ENCODE data around the gene FGG. TPM values are rescaled to one million over a fixed set of nuclear protein-coding genes. Genes with fewer than 3 reads are reported as not detected.
A peak's percentile ranks its signal among the peaks of the same experiment; 100 is the strongest.

The FGG gene
- total RNA-seq, 1 experiment from 2014 or later, result not detected

DNA sequence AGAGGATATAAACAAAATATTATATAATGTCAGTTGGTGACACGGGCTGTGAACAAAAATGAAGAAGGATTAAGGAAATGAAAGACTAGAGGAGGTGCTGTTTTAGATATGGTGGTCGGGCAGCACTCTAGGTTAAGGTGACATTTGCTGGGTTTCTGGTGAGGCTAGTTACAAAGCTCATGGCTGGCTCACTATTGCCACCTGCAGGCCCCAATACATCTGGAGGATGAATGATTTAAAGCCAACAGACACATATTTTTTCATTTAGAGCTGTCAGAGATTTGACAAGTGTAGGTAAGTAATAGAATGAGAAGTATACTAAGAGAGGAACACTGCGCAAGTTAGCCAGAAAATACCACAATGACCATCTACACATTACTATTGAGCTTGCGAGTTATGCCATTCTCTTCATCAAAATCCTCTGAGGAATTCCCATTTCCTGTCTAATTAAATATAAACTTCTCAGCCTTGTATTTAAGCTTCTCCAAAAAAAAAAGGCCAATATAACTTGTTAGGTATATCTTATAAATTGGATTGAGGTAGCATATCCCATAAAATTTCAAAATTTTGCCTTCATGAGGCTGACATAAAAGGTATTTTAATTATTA is 6.4 kb upstream of the FGG start:
- no TSS peak for BruUV-seq (replicated peaks)
- TF ChIP-seq, protein P1, sequence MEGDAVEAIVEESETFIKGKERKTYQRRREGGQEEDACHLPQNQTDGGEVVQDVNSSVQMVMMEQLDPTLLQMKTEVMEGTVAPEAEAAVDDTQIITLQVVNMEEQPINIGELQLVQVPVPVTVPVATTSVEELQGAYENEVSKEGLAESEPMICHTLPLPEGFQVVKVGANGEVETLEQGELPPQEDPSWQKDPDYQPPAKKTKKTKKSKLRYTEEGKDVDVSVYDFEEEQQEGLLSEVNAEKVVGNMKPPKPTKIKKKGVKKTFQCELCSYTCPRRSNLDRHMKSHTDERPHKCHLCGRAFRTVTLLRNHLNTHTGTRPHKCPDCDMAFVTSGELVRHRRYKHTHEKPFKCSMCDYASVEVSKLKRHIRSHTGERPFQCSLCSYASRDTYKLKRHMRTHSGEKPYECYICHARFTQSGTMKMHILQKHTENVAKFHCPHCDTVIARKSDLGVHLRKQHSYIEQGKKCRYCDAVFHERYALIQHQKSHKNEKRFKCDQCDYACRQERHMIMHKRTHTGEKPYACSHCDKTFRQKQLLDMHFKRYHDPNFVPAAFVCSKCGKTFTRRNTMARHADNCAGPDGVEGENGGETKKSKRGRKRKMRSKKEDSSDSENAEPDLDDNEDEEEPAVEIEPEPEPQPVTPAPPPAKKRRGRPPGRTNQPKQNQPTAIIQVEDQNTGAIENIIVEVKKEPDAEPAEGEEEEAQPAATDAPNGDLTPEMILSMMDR (conservative IDR thresholded peaks at IDR 0.05; ENCODE audit: low read depth, low read length), result peak; percentile 75
- TF ChIP-seq EZH2 (IDR thresholded peaks at IDR 0.05; ENCODE audit: borderline replicate concordance, low read depth, low read length, poor library complexity, severe bottlenecking), result no peak
- intact Hi-C loops (cut with micrococcal nuclease; ENCODE audit: unreplicated experiment), result loop anchor here (1.0 to 5.0 kb wide), 2 partner anchors 67 to 292 kb away; no protein-coding TSS in a partner anchor
- Histone ChIP-seq H3K4me3 (ENCODE audit: low read depth, low read length, poor library complexity, severe bottlenecking) (no peak overlapping the region), H3K9me3 (ENCODE audit: low read depth, low read length, poor library complexity, severe bottlenecking) (no peaks in the 10 kb centered on the region), H3K27ac (ENCODE audit: low read depth, low read length, poor library complexity, severe bottlenecking) (no peak overlapping the region), H3K4me1 (ENCODE audit: insufficient read depth, low read length, poor library complexity, severe bottlenecking) (no peaks in the 10 kb centered on the region), H3K36me3 (ENCODE audit: insufficient read depth, low read length, poor library complexity, severe bottlenecking) (no peaks in the 10 kb centered on the region), H3K27me3 (replicated peaks; ENCODE audit: insufficient read depth, low read depth, low read length, poor library complexity) (no peaks in the 10 kb centered on the region)
- POLR2A ChIA-PET (ENCODE audit: low non-redundant PET), result no interaction called here
- peak; percentile 56 for DNase-seq (ENCODE audit: low spot score)
- CTCF ChIA-PET, result interaction anchor here (0.7 to 3.1 kb wide), 7 partner anchors 9 to 69 kb away, joined by 3 to 38 read pairs (median 4); partner anchors contain the start of gene PLRG1

DNA sequence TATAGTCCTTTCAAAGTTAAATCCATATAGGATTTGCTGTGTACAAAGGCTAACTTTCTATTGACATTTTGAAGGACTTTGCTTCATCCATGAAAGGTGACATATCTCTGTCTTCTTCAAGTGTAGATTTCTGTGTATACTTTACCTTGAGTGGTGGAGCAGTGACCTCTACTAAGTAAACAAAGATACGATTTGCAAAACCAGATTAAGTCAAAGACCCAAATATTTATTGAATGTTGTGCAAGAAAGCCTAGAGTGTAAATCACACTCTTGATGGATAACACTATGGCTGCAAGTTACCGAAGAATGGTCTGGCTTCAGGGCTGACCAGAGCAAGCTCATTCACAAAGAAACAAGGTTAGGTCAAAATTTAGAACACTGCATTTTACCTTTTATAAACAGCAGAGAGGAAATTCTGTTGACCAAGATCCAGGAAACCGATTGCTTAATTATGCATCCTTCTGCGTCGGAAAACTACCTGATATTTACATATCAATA is 5.4 kb upstream of the FGG start:
- H3K36me3 ChIP-seq (ENCODE audit: insufficient read depth, low read length, poor library complexity, severe bottlenecking), result no peaks in the 10 kb centered on the region
- no peaks in the 10 kb centered on the region for H3K9me3 ChIP-seq (ENCODE audit: low read depth, low read length, poor library complexity, severe bottlenecking)
- no peak overlapping the region for H3K4me3 ChIP-seq (ENCODE audit: low read depth, low read length, poor library complexity, severe bottlenecking)
- TF ChIP-seq, protein P1 (conservative IDR thresholded peaks at IDR 0.05; ENCODE audit: low read depth, low read length), result no peak
- no peak for TF ChIP-seq EZH2 (IDR thresholded peaks at IDR 0.05; ENCODE audit: borderline replicate concordance, low read depth, low read length, poor library complexity, severe bottlenecking)
- no TSS peak for BruUV-seq (replicated peaks)
- intact Hi-C loops (cut with micrococcal nuclease; ENCODE audit: unreplicated experiment), result loop anchor here (1.0 to 5.0 kb wide), 2 partner anchors 66 to 291 kb away; no protein-coding TSS in a partner anchor
- CTCF ChIA-PET, result interaction anchor here (3.1 kb wide), 1 partner anchor 59 kb away, joined by 38 read pairs; no protein-coding TSS in a partner anchor
- no peaks in the 10 kb centered on the region for H3K27me3 ChIP-seq (replicated peaks; ENCODE audit: insufficient read depth, low read depth, low read length, poor library complexity)
- no peak overlapping the region for H3K27ac ChIP-seq (ENCODE audit: low read depth, low read length, poor library complexity, severe bottlenecking)
- DNase-seq (ENCODE audit: low spot score), result no peak
- POLR2A ChIA-PET (ENCODE audit: low non-redundant PET), result no interaction called here
- no peaks in the 10 kb centered on the region for H3K4me1 ChIP-seq (ENCODE audit: insufficient read depth, low read length, poor library complexity, severe bottlenecking)

DNA sequence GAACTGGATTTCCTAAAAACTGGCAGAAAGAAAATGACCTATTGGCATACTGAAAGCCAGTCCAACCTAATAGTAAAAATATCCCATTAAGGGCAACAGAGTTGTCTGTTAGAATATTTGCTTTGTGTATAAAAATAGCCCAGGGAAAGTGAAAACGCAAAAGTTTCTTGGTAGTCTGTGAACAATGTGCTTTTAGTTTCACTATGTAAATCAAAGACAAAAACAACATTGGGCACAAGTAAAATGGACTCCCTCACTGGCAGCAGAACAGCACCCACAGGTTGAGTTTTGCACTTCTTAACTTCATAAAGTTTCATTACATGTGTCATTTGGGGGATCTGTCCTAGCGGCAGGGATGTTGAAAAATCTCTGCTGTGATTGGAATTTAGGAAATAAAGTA is 4.3 kb upstream of the FGG start:
- DNase-seq (ENCODE audit: low spot score), result no peak
- H3K4me3 ChIP-seq (ENCODE audit: low read depth, low read length, poor library complexity, severe bottlenecking), result no peak overlapping the region
- no peaks in the 10 kb centered on the region for H3K36me3 ChIP-seq (ENCODE audit: insufficient read depth, low read length, poor library complexity, severe bottlenecking)
- ChIA-PET POLR2A (ENCODE audit: low non-redundant PET) (no interaction called here), CTCF (no interaction called here)
- no peaks in the 10 kb centered on the region for H3K27me3 ChIP-seq (replicated peaks; ENCODE audit: insufficient read depth, low read depth, low read length, poor library complexity)
- no TSS peak for BruUV-seq (replicated peaks)
- no peaks in the 10 kb centered on the region for H3K4me1 ChIP-seq (ENCODE audit: insufficient read depth, low read length, poor library complexity, severe bottlenecking)
- H3K9me3 ChIP-seq (ENCODE audit: low read depth, low read length, poor library complexity, severe bottlenecking), result no peaks in the 10 kb centered on the region
- H3K27ac ChIP-seq (ENCODE audit: low read depth, low read length, poor library complexity, severe bottlenecking), result no peak overlapping the region
- intact Hi-C loops (cut with micrococcal nuclease; ENCODE audit: unreplicated experiment), result loop anchor here (5.0 kb wide), 1 partner anchor 289 kb away; no protein-coding TSS in a partner anchor
- TF ChIP-seq, protein P1 (conservative IDR thresholded peaks at IDR 0.05; ENCODE audit: low read depth, low read length), result no peak
- no peak for TF ChIP-seq EZH2 (IDR thresholded peaks at IDR 0.05; ENCODE audit: borderline replicate concordance, low read depth, low read length, poor library complexity, severe bottlenecking)
